Stimulated activated CD4-positive, alpha-beta T cell treated with anti-CD3 and anti-CD28 coated beads, Interleukin-12 subunit alpha, Interleukin-12 subunit beta, amount 100 ng/mL, for 4 hours (primary cell): Measurements from ENCODE around the gene MBTD1.
A peak's percentile ranks its signal among the peaks of the same experiment; 100 is the strongest.
"Not testable (repeated sequence)": the region's sequence is repeated elsewhere in the genome, so short reads cannot be mapped to it uniquely, and the experiment has no call there.

ENCODE experiments used
- DNase-seq: peaks from one replicate; pipeline ENCODE4 v3.0.0-alpha.2; 2020

The MBTD1 gene

DNA sequence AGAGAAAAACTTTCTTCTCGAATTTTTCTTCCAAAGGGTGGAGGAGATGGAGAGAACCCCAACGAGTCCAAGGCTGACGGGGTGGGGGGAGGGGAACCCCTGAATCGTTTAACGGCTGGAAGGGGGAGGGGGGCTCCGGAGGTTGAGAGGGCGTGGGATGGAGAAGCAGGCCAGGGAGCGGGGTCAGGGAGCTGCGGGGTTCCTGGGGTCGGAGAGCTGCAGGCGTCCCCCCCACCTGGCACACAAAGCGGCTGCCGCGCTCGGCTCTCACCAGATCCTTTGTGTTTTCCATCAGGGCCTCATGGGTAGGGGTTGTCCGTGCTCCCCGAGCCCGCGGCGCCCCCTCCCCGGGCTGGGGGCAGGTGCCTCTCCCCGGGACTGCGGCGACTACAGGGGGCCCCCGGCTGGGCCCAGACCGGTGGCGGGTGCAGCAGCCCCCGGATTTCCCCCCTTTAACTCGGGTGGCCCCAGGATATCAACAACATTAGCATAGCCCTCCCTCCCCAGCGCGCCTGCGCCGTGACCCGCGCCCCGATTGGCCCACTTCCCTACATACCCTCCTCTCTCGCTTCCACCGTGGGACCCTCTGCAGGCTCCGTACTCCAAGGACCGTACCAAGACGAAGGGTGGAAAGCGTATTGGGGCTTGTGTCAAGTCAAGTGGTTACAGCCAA, at the start of gene MBTD1:
TSS of gene MBTD1 (minus strand) at position 486 of the 673 bp plus-strand sequence. CDS start 34,888 bp downstream, outside the sequence.
- DNase-seq = peak; percentile 90

DNA sequence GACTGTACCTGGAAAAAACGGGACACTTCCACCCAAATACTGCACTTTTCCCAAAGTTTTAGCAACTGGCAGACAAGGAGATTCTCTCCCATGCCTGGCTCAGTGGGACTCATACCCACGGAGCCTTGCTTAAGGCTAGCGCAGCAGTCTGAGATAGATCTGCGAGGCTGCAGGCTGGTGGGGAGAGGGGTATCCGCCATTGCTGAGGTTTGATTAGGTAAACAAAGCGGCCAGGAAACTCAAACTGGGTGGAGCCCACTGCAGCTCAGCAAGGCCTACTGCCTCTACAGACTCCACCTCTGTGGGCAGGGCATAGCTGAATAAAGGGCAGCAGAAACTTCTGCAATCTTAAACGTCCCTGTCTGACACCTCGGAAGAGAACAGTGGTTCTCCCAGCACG, 45.3 kb upstream of the MBTD1 start:
- no peak for DNase-seq

DNA sequence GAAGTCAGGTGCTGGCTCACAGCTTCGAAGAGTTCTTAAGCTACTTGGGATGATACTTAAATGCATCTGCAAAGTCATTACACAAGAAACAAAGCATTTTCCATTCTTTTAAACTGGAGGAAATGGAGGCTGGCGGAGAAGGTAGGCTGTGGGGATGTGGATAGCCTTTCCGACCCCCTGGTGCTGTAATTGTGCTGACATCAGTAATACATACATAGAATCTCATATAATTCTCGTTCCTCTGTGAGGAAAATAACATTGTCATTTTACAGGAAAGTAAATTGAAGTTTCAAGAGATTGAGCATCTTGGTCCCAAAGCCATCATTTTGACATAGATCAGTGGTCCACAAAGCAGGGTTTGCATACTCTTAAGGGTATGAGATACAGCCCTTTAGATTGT, 40.0 kb upstream of the MBTD1 start:
- DNase-seq = no peak

DNA sequence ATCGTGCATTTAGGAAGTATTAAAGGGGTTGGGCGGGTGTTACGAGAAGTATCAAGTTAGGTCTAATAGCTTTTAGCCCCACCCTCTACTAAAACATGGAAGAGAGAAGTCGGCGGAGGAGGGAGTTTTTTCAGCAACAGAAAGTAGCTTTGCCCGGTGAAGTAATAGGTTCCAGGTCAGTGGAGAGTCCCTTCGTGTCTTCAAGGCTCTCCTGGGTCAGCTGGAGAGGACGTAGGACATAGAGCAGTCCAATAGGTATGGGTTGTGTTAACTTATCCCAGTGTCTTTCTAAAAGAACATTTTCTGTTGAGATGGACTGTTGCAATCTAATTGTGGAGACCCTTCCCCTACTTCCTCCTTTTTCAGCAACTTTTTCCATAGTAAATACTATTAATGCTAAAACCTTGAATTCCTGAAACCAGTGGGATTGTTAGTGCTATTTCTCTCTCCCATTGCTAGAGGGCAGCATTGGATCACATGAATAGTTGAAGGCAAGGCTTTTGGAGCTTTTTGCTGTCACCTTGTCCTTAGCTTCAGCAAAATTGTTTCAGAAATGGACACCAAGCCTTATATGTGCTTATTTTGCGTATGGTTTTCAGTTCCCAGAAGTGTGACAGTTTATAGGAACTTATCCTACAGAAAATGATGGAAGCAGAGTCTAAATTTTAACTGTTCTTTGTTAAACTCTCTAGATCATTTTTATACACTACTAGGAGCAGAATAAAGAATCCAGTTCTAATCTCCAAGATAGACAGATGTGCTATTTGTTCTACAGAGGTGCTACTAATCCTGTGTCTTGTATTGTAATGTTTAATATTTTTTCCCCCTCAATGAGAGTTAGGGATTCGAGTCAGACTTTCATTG, 38.9 kb upstream of the MBTD1 start:
- no peak for DNase-seq

DNA sequence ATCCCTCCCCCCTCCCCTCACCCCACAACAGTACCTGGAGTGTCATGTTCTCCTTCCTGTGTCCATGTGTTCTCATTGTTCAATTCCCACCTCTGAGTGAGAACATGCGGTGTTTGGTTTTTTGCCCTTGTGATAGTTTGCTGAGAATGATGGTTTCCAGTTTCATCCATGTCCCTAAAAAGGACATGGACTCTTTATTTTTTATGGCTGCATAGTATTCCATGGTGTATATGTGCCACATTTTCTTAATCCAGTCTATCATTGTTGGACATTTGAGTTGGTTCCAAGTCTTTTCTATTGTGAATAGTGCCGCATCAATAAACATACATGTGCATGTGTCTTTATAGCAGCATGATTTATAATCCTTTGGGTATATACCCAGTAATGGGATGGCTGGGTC, 34.5 kb upstream of the MBTD1 start:
- not testable (repeated sequence) for DNase-seq

DNA sequence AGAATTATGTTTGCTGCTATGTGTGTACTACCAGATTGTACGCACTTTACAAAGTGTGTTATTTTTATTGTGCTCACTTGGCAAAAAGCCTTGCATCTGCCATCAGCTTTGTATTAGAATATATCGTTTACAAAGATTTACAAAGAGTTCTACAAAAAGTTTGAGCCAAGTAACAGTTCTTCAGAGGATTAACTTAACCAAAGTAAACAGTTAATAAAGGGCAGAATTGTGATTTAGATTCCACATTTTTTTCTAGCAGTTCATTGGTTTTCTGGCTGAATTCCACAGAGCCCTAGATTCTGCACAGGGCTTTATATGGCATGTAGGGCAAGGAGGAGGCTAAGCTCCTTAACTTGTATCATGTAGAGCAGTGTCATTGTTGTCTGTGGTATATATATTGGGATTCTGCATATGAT, 29.9 kb upstream of the MBTD1 start:
- DNase-seq = no peak

DNA sequence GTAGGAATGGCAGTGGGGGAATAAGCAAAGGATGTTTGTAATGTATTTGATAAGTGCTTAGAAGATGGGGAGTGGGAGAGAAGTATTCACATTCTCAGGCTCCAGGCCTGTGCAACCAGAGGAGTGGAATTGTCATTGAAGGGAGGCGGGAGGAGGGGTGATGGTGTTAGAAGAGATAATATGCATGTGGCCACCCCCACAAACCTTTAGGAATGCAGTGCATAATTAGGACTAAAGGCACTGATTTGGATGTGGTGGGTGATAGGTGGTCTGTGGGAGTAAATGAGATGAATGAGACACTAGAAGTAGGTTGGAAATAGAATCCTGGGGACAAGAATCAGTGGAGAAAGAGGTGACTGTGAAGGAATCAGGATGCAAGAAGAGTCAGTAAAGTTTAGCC, 27.6 kb upstream of the MBTD1 start:
- DNase-seq = no peak

DNA sequence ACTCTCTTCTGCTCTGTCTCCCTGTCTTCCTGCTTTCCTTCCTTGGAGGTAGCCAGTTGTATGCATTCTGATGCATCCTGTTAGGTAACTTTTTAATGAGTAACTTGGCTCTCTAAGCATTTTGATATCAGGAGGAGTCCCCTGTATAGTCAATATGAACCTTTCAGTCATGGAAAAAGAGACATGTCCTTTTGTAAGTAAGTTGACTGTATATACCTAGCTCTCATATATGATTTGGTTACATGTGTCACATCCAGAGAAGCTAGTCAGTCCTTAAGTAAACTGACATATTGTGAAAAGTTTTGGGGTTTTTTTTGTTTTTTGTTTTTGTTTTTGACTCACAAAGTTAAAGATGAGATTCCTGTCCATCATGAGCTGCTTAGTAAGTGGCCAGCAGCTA, 19.3 kb upstream of the MBTD1 start:
- no peak for DNase-seq

DNA sequence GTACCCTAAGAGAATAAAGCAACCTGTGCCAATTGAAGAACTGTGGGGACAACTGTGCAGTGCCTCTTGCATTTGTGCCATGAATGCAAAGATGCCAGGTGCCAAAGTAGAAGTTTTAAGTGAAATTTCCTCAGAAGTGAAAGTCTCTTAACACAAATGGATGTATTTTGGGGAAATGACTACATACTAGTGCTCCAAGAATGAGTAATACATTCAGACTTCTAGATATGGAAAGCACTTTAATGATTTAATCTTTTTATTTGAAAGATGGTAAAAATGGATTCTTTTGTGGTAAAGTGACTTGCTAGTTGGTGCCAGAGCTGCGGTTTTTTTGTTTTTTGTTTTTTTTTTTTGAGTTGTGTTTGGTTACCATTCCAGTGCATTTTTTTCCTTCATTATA, 15.5 kb upstream of the MBTD1 start:
- DNase-seq = no peak

DNA sequence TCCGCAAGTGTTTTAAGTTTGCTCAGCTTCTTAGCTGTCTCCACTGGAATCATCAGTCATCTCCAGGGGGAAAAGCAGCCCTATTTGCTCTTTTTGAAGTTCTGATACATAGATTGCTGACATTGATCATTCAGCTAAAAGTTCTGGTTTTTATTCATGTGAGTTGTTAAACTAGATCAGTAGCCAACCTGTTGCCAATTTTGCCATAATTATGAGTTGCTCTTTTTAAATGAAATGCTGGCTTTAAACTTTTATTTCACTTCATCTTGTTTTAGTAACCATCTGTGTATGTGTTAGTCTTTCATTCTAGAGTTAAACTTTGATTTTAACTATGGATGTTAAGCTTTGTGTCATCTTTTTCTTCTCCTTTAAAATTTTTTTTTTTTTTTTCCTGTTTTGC, 13.0 kb upstream of the MBTD1 start:
- no peak for DNase-seq

DNA sequence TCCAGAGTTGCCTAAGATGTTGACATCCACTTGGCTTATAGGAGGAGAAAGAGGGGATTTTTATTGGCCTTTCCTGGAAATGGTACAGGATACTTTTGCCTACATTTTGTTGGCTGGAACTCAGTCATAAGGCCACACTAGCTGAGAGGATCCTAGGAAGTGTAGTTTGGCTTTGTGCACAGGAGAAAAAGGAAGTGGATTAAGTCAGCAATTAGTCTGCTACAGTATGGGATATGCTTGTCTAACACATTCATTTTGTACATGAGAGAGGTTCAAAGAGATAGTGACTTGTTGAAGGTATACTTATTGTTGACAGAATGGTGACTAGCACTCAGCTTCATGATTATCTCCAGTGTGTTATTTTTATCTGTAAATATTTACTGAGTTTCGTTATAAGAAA, 10.8 kb upstream of the MBTD1 start:
- no peak for DNase-seq

DNA sequence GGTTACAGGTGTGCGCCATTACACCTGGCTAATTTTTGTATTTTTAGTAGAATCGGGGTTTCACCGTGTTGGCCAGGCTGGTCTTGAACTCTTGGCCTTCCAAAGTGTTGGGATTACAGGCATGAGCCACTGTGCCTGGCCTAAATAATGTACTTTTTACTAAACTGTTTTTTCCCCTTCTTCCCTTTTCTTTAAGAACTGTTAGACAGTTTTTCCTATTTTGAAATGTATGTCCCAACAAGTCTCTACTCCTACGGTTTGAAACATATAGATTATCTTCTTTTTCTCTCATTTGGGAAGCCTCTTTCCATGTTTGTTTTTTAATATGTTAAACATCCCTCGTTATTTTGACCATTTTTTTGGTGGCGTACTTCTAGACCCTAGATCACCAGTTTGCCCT, 10.1 kb upstream of the MBTD1 start:
- no peak for DNase-seq

DNA sequence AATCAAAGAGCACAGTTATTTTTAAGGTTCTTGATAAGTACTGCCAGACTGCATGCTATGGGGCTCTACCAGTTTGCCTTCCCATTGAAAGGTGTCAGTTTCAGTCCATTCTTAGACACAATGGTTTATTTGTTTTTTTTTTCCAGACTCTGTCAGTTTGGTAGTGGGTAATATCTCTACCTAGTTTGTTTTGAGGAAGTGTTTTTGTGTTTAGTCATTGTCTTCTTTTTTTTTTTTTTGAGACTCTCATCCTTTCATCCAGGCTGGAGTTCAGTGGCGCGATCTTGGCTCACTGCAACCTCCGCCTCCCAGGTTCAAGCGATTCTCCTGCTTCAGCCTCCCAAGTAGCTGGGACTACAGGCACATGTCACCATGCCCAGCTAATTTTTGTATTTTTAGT, 4.6 kb upstream of the MBTD1 start:
- DNase-seq = not testable (repeated sequence)

DNA sequence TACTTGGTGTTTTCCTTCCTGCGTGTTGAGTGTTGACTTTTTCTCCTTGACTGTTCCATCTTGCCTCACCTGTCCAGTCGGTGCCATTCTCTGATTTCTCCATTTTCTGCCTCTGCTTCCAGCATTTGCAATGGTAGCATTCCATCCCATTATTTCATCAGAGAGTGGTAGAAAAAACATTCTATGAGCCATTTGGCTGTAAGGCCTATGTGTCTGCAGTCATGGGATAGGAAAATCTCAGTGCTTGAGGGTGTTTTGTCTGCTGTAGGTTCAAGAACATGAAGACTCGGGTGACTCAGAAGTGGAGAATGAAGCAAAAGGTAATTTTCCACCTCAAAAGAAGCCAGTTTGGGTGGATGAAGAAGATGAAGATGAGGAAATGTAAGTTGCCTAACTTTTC, 3.2 kb upstream of the MBTD1 start:
- no peak for DNase-seq

DNA sequence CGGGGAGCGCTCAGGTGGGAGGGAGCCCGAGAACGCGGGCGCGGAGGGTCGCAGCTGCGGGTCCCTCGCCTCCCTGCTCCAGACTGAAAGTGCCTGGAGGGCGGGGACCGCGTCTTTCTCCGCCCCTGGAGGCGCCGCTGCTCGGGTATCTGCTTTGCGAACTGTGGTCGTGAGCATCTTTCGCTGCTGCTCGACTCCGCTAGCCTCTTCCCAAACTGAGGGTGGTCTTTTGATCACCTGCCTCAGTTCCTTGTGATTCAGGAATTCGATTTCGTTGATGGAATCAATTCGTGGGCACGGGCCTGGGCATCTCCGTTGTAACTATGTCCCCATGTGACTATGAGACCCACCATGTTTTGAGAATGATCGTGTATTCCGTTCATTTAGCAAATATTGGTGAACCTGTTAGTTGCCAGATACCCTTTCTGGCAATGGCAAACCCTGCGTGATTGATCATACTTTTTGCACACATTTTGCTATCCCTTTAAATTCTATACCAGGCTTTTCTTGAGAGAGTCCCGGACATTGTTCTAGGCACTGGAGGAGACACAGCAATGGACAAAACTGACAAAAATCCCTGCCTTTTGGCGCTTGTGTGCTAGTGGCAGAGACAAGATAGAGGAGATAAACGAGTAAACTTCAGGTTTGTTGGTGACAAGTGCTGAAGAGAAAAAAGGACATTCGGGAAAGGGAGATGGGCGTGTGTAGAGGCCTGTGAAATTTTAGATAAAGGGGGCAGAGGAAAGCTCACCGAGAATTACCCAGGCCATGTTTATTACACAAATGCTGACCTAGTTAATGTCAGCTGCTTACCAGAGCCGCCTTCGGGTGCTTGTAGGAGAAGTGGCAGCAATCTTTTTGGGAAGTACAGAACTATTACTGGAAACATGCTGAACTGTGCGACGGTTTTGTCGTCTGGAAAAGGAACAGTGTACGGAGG, 1.4 kb upstream of the MBTD1 start:
- no peak for DNase-seq

DNA sequence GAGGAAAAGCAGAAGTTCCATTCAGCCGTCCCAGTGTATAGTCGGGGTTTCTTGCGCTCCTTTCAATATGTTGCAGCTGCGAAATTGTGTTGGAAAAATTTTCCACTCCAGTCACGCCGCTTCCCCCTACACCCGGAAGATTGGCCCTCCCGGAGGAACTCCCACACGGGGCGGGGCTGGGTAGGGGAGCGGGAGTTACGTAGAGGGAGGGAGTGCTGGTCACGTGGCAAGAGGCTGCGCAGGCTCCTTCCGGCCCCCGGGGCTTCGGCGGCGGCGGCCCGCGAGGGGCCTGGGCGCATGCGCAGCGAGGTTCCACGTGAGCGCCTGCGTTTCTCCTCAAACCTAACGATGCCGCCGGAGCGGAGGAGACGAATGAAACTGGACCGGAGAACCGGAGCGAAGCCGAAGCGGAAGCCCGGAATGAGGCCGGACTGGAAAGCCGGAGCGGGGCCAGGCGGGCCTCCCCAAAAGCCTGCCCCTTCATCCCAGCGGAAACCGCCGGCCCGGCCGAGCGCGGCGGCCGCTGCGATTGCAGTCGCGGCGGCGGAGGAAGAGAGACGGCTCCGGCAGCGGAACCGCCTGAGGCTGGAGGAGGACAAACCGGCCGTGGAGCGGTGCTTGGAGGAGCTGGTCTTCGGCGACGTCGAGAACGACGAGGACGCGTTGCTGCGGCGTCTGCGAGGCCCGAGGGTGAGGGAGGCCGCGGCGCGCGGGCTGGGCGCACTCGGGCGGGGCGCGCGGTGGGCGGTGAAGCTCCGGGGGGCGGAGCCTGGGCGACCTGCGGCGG, 581 bp upstream of the MBTD1 start, which contains the start of gene UTP18:
TSS of gene UTP18 (plus strand) at position 310 of the 787 bp plus-strand sequence. CDS start at position 349, 39 bp downstream.
- DNase-seq = peak; percentile 95

DNA sequence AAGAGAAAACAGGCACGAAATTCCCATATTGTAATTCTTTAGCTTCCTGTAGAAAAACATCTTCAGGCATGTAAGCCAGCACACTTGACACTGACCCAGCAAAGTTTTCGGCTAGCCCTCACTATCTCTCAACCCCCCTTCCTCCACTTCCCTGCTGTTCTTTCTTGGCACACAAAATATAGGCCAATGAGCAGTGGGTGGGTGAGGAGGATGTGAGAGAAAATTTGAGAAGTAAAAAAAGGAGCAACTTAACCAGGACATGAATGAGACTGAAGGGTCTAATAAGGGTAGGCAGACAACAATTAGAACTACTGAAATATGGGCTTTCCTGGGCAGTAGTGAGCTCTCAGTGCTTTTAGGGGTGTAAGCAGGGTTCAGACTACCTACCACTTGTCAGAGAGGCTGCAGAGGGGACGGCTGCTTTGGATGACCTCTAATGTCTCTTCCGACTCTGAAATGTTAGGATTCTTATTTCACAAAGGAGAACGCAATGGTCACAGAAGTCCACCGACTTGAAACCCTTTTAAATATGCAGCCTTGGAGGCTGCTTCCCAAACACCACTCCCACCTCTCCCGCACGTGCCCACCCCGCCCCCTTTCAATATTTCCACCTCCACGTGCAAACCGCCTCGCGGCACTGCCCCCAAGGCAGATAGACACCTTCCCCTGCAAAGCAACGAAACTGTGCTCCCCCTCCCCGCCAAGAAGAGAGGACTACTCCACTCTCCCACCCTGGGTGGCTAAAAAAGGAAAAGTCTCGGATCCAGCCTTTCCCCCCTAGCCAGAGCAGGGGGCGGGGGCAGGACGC, 889 bp downstream of the MBTD1 start:
- no peak for DNase-seq

DNA sequence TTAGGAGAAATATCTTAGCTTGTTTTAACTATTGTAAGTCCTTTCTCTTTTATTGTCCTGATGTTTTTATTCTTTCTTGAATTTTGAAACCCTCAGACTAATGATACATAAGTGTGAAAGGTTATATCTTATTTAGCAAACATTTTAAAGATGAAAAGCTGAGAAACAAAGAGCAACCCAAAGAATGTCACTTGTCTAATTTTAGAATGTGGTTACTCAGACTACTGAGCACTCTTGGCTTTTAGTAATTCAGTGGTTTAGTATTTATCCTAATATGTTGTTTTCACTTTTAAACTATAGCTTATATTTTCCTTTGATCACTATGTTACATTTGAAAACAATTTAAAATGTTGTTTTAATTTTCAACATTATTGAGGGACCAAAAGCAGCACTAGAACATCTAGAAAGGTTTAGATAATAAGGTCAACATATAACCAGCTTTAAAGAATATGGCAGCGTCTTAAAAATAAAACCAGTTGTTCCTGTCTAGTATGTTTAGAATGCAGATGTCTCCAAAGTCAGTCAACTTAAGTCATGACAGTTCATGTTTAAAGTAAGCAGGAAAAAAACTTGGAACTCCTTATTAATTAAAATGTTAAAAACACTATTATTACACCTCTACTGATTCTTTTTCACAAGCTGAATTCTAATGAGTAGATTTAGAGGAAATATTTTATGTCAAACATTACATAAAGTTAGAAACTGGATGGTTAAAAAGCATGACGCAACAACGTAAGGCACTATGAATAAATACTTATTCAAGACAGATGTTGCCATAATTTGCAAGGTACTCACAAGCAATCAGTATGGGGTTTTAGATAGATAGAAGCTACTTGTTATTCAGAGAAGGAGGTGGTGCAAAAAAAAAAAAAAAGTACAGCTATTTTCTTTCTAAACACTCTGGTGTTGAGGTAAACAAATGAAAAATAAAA, 2.4 kb downstream of the MBTD1 start:
- DNase-seq = no peak

DNA sequence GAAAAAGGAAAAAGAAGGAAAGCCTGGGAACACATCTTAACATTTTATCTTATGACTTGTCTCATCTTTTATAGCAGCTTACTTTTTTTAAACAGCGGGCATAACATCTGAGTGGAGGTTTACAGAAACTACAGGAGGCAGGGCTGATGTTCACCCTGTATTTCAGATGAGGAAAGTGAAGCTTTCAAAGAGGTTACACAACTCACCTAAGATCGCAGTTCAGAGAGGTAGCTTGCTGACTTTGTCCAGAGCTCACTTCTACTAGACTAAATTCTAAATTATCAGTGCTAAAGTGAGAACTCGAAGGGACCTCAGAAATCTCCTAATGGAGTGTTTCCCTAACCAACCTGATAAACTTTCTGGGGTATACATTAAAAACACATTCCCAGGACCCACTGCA, 3.7 kb downstream of the MBTD1 start:
- DNase-seq = no peak

DNA sequence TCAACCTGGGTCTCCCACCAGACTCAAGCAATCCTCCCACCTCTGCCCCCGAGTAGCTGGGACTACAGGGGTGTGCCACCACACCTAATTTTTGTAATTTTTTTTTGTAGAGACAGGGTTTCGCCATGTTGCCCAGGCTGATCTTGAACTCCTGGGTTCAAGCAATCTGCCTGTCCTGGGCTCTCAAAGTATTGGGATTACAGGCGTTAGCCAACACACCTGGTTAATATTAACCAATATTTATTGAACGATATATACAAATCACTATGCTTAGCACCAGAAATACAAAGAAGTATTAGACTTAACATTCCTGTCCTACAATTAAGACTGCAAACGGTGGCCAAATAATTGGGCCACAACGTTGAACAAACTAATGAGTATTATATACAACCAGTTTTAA, 4.2 kb downstream of the MBTD1 start:
- DNase-seq = no peak
